Stomach (tissue), 9 donors: Measurements from ENCODE around the gene UBXN6. TPM values are rescaled to one million over a fixed set of nuclear protein-coding genes. Genes with fewer than 3 reads are reported as not detected.
A peak's percentile ranks its signal among the peaks of the same experiment; 100 is the strongest.

Source experiments
- DNase-seq, 2 donors: peaks; one replicate each; pipeline versions ENCODE4 v3.0.0 to v3.0.0-alpha.2; 2013 to 2019
- H3K27ac ChIP-seq, 5 donors: fragments of 200-600 bp in 4 of 5; sonication (generic) in 4 of 5; one replicate each; pipeline ENCODE4 v1.5.1; 2013 to 2019; ENCODE audit warnings: mild to moderate bottlenecking in 1 of 5, moderate library complexity in 1 of 5
- H3K27me3 ChIP-seq, 3 donors: fragments of 200-600 bp; sonication (generic); one replicate each; pipeline ENCODE4 v1.5.1; 2017 to 2019; ENCODE audit warnings: mixed run types in 1 of 3
- H3K36me3 ChIP-seq, 4 donors: fragments of 200-600 bp; sonication (generic); 1 replicate in 3 of 4; 2 replicates in 1 of 4; pipeline ENCODE4 v1.5.1; 2016 to 2019
- H3K4me1 ChIP-seq, 4 donors: fragments of 200-600 bp; sonication (generic); one replicate each; pipeline ENCODE4 v1.5.1; 2016 to 2019
- H3K4me3 ChIP-seq, 4 donors: fragments of 200-600 bp; sonication (generic) in 3 of 4; one replicate each; pipeline ENCODE4 v1.5.1; 2016 to 2019; ENCODE audit warnings: mild to moderate bottlenecking in 1 of 4
- H3K9me3 ChIP-seq, 4 donors: fragments of 200-600 bp; sonication (generic); one replicate each; pipeline ENCODE4 v1.5.1; 2016 to 2019
- EP300 ChIP-seq: sonication (generic); formaldehyde crosslinking; IDR thresholded peaks from one replicate; pipeline ENCODE4 v1.6.1; 2017; ENCODE audit warnings: antibody characterized with exemption
- POLR2A ChIP-seq, 4 donors: fragments of 450-650 bp; IDR thresholded peaks; one replicate each; pipeline ENCODE4 v1.6.1; 2016; ENCODE audit warnings: antibody characterized with exemption in 4 of 4, control low read depth in 2 of 4, mild to moderate bottlenecking in 1 of 4, moderate library complexity in 1 of 4
- POLR2AphosphoS5 ChIP-seq, 3 donors: sonication (generic); formaldehyde crosslinking; IDR thresholded peaks; one replicate each; pipeline ENCODE4 v1.6.1; 2016; ENCODE audit warnings: antibody characterized with exemption in 3 of 3
- WGBS, 5 donors: extraction: QIAGEN DNeasy Blood & Tissue Kit in 3 of 5; methylation state at CpG; one replicate each; pipeline versions ENCODE4 v1.1.5 to v1.1.7; 2013 to 2018; 5-methylcytosine and 5-hydroxymethylcytosine counted together
- intact Hi-C: fragments of 100-400 bp; cut with DNase I; formaldehyde crosslinking; loops from one replicate; pipeline ENCODE4 v1.15.1; 2023; ENCODE audit warnings: low total_unique reads
- polyA plus RNA-seq, 3 donors: library from polyadenylated mRNA; stranded (reverse); fragments of 200-250 nt; gene quantifications; one replicate each; pipeline ENCODE4 v1.2.3, GENCODE V29; 2013
- total RNA-seq, 5 donors: library from RNA; depleted of rRNA; stranded (reverse); fragments of >200 nt; gene quantifications; one replicate each; pipeline versions ENCODE4 v1.1.0 to v1.2.3, GENCODE V29; 2014 to 2016
- TF ChIP-seq, protein P1 (sequence below), 7 experiments: fragments of 450-650 bp in 4 of 7; fragments of 200-600 bp in 3 of 7; sonication (generic) in 3 of 7; IDR thresholded peaks; one replicate each; pipeline ENCODE4 v1.5.1; 2016 to 2019; ENCODE audit warnings: antibody characterized with exemption in 7 of 7, control low read depth in 2 of 7, mild to moderate bottlenecking in 1 of 7
- donor health status: healthy with polysubstance abuse.
- donor health status: Bipolar disorder and iron deficiency.
- donor health status: healthy.

The UBXN6 gene
- total and polyA plus RNA-seq, 8 donors = 19.3 to 208 (median 93.4) TPM

GRCh38 chr19:4503132-4503824 lies 45.7 kb upstream of the UBXN6 start:
- peak overlapping the region in 1 of 5 donors; percentile 27 for H3K27ac ChIP-seq

DNA sequence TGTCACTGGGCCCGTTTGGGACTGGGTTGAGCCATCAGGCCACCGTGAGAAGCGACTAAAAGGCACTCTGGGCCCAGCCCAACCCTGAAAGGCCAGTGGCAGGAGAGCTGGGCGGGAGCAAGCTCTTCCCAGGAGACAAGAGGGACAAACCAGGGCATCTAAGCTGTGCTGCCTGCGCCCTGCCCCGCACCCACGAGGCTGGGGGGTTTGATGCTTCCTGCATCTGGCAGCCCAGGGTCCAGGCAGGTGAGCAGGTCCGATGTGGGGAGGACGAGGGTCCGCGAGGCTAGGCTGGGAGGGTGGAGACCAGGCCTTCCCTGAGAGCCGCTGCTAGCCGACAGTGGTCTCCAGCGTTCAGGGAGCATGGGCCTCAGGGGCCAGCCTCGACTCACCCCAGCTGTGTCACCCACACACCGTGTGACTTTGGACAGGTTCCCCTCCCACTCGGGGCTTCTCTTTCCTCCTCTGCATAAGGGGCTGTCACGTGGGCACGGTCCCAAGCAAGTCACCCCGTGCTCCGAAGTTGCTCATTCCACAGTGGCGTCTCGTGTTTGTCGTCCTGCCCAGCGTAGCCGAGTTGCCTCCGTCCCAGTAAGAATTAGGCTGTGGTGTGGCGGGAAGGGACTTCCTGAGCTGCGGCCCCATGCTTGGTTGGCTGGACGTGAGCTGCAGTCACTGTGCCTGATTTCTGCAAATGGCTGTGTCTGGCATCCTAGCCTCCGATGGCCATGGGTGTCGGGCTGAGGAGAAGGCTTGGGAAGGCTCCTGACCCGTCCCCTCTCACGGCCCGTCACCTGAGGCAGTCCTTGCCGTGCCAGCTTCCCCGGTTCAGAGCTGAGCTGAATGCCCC lies 44.9 kb upstream of the UBXN6 start:
- peaks cover 39 to 100% (median 97%) of the 10 kb centered on the region in 4 donors for H3K36me3 ChIP-seq
- intact Hi-C loops = no loop called here
- no peaks in the 10 kb centered on the region for H3K27me3 ChIP-seq

More at GRCh38 chr19:4503132-4503824, 45.7 kb upstream of the UBXN6 start:
- TF ChIP-seq POLR2AphosphoS5 (IDR thresholded peaks at IDR 0.05) (no peak), POLR2A (IDR thresholded peaks at IDR 0.05) (no peak)
- no peaks in the 10 kb centered on the region for H3K9me3 ChIP-seq
- H3K4me3 ChIP-seq = no peak overlapping the region
- DNase-seq = no peak
- H3K27me3 ChIP-seq = no peaks in the 10 kb centered on the region
- H3K4me1 ChIP-seq = peaks cover 0 to 5% (median 0%) of the 10 kb centered on the region in 4 donors
- intact Hi-C loops = no loop called here
- WGBS, 5 donors = 74 to 92% (median 90%) methylated on average over 4 to 25 of the region's 25 CpGs
- peaks cover 31 to 97% (median 90%) of the 10 kb centered on the region in 4 donors for H3K36me3 ChIP-seq

GRCh38 chr19:4501691-4502090 lies 44.1 kb upstream of the UBXN6 start:
- no peak for DNase-seq
- TF ChIP-seq, protein P1, sequence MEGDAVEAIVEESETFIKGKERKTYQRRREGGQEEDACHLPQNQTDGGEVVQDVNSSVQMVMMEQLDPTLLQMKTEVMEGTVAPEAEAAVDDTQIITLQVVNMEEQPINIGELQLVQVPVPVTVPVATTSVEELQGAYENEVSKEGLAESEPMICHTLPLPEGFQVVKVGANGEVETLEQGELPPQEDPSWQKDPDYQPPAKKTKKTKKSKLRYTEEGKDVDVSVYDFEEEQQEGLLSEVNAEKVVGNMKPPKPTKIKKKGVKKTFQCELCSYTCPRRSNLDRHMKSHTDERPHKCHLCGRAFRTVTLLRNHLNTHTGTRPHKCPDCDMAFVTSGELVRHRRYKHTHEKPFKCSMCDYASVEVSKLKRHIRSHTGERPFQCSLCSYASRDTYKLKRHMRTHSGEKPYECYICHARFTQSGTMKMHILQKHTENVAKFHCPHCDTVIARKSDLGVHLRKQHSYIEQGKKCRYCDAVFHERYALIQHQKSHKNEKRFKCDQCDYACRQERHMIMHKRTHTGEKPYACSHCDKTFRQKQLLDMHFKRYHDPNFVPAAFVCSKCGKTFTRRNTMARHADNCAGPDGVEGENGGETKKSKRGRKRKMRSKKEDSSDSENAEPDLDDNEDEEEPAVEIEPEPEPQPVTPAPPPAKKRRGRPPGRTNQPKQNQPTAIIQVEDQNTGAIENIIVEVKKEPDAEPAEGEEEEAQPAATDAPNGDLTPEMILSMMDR (IDR thresholded peaks at IDR 0.05) = no peak
- TF ChIP-seq POLR2A (IDR thresholded peaks at IDR 0.05) = no peak
- no peak for TF ChIP-seq EP300
- TF ChIP-seq POLR2AphosphoS5 (IDR thresholded peaks at IDR 0.05) = no peak
- Histone ChIP-seq H3K4me3 (no peak overlapping the region), H3K9me3 (no peaks in the 10 kb centered on the region), H3K27ac (no peak overlapping the region), H3K4me1 (peaks cover 0 to 5% (median 0%) of the 10 kb centered on the region in 4 donors), H3K27me3 (no peaks in the 10 kb centered on the region), H3K36me3 (peaks cover 41 to 100% (median 99%) of the 10 kb centered on the region in 4 donors)
- WGBS, 5 donors = 82 to 91% (median 90%) methylated on average over 20 to 25 of the region's 25 CpGs
- intact Hi-C loops = no loop called here

More for the DNA sequence above, 44.9 kb upstream of the UBXN6 start:
- no peak for DNase-seq
- peak overlapping the region in 1 of 5 donors; percentile 27 for H3K27ac ChIP-seq
- TF ChIP-seq, protein P1 (IDR thresholded peaks at IDR 0.05) = no peak
- TF ChIP-seq POLR2A (IDR thresholded peaks at IDR 0.05) (no peak), EP300 (no peak), POLR2AphosphoS5 (IDR thresholded peaks at IDR 0.05) (no peak)
- 86 to 90% (median 88%) methylated on average over 22 to 37 of the region's 37 CpGs for WGBS, 5 donors
- H3K4me1 ChIP-seq = peaks cover 0 to 5% (median 0%) of the 10 kb centered on the region in 4 donors
- no peaks in the 10 kb centered on the region for H3K9me3 ChIP-seq
- H3K4me3 ChIP-seq = no peak overlapping the region

- H3K9me3 ChIP-seq = no peaks in the 10 kb centered on the region
- no peak overlapping the region for H3K27ac ChIP-seq
- peaks cover 47 to 100% (median 100%) of the 10 kb centered on the region in 4 donors for H3K36me3 ChIP-seq
- H3K27me3 ChIP-seq = no peaks in the 10 kb centered on the region
- no peak overlapping the region for H3K4me3 ChIP-seq
- intact Hi-C loops = no loop called here
- TF ChIP-seq EP300 (no peak), POLR2AphosphoS5 (IDR thresholded peaks at IDR 0.05) (no peak), POLR2A (IDR thresholded peaks at IDR 0.05) (no peak)
- TF ChIP-seq, protein P1 (IDR thresholded peaks at IDR 0.05) = no peak
- 90 to 94% (median 91%) methylated on average over 22 to 29 of the region's 29 CpGs for WGBS, 5 donors
- DNase-seq = no peak
- peaks cover 0 to 5% (median 0%) of the 10 kb centered on the region in 4 donors for H3K4me1 ChIP-seq
These were observed 43.4 kb upstream of the UBXN6 start for GRCh38 chr19:4500841-4501591.
